ENCODE data around the gene CD226. TPM values are rescaled to one million over a fixed set of nuclear protein-coding genes. Genes with fewer than 3 reads are reported as not detected.
"Not testable (repeated sequence)": the region's sequence is repeated elsewhere in the genome, so short reads cannot be mapped to it uniquely, and the experiment has no call there.

The CD226 gene
- polyA plus RNA-seq (ENCODE audit: insufficient read length in 4 of 4): 1 to 10 TPM; 1.8 to 4.1 (median 3.4) TPM

DNA sequence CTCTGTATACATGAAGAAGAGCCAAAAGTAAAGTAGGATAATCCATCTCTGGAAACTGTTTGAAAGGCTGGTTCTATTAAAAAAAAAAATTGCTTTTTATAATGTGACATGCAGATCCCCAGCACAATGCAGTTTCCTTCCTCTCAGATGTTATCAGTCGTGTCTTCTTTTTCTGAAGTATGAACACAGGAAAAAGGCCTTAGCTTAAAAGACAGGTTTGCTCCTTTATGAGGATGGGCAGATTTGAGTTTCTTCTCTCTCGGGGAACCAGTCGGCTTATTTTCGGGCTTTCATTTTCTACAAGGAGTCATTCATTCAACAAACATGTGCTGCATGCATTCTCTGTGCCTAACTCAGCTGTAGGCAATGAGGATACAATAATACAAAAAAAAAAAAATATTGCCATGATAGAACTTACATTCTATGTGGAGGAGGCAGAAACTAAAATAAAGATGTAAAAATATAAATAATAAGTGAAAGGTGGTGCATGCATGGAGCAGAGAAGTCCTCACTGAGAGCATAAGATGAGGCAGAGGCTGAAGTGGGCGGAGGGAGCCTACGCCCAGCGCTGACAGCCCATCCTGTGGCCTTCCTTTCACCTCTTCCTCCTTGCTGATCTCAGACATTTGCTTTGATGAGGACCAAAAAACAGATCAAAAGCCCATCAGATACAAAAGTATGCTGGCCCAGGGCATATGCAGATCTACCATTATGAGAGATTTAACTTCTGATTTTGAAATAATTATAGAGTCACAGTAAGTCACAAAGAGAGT, at the start of gene CD226:
TSS of gene CD226 (minus strand) at position 513 of the 773 bp plus-strand sequence. CDS start at position 46, 467 bp downstream.
- no peak for DNase-seq (ENCODE audit: low read depth in 4 of 4, low spot score in 3 of 4)

GRCh38 chr18:69996951-69997798, 49.5 kb upstream of the CD226 start:
- no peak for DNase-seq (ENCODE audit: low read depth in 4 of 4, low spot score in 3 of 4)

DNA sequence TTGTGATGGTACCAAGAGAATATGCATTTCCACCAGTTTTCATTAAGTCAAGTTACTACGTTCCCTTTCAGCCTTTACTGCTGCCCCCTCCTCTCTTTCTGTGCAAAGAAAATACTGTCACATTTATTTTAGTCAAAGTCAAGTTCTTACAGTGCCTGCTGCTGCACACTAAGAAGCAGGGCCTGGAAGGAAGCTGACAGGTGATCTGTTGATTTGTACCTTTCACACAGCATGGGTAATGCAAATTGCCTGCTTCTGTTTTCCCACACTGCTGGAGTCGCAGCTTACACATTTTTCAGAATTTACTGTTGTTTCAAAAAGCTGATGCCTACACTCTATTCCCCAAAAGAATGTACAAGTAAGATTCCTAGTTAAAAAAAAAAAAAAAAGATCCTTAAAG, 48.7 kb upstream of the CD226 start:
- DNase-seq (ENCODE audit: low read depth in 4 of 4, low spot score in 3 of 4): no peak

- no peak for DNase-seq (ENCODE audit: low read depth in 4 of 4, low spot score in 3 of 4)
These were observed 48.1 kb upstream of the CD226 start for GRCh38 chr18:69995774-69996173.

- DNase-seq (ENCODE audit: low read depth in 4 of 4, low spot score in 3 of 4): no peak
These were observed 45.1 kb upstream of the CD226 start for GRCh38 chr18:69992776-69993175.

- no peak for DNase-seq (ENCODE audit: low read depth in 4 of 4, low spot score in 3 of 4)
These were observed 40.2 kb upstream of the CD226 start for GRCh38 chr18:69987870-69988269.

DNA sequence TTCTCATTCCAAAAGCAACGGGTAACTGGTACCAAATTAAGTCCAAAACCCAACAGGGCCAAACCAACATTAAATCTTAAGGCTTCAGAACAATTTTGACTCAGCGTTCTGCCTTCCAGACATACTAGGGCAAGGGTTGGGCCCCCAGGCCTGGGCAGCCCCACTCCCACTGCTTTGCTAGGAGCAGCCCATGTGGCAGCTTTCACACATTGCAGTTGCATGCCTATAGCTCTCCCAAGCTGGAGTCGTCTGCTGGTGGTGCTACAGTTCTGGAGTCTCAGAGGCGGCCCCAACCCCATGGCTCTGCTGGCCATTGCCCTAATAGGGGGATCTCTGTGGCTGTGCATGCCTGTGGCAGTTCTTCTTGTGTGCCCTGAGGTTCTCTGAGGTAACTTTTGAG, 37.6 kb upstream of the CD226 start:
- no peak for DNase-seq (ENCODE audit: low read depth in 4 of 4, low spot score in 3 of 4)

GRCh38 chr18:69982417-69982816, 34.7 kb upstream of the CD226 start:
- DNase-seq (ENCODE audit: low read depth in 4 of 4, low spot score in 3 of 4): no peak

DNA sequence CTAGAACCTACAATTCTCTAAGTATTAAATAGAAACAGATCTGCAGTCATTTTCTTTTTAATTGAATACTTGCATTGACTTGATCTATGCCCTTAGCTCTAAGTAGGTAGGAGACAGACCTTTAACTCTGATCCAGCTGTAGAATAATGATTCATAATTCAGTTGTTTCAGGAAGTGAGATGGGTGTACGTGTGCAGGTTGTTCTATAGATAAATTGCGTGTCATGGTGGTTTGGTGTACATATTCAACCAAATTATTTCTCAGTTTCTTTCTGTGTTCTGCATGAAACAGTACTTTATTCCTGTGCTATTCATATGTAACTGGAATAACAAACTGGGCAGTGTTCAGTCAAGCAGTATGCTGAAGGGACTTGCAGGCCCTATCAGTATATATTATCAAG, 34.3 kb upstream of the CD226 start:
- no peak for DNase-seq (ENCODE audit: low read depth in 4 of 4, low spot score in 3 of 4)

DNA sequence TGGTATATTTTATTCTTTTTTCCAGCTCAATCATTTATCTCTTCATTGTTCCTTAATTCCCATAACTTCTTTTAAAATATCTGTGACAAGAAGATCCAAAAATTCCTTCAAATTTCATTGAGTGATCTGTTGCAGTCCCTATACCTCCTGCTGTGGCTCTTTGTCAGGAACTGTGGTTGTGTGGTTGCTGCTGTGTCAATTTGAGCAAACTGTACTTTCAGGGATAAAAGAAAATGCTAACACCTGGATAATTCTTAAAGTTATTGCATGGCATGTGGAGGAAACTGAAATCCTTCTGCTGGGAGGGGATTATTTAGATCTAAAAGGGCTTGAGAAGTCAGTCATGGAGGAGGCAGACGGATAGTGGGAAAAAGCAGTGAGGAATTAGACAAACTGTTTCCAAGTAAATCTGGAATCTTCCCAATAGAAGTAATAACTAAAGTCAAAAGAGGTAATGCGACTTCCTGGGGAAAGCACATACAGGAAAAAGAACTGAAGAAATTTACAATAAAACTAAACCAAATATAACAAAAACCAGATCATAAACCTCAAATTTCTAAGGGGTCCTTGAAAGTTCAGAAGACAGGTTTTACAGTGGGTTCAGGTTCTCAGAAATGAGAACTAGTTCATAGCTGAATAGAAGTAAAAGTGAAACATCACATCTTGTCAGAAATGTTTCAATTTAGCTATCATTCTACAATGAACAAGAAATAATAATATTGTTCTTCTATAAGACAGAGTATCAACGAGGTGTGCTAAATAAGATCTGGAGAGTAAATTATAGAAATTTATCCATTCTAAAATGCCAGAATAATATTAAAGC, 33.5 kb upstream of the CD226 start:
- DNase-seq (ENCODE audit: low read depth in 4 of 4, low spot score in 3 of 4): no peak

DNA sequence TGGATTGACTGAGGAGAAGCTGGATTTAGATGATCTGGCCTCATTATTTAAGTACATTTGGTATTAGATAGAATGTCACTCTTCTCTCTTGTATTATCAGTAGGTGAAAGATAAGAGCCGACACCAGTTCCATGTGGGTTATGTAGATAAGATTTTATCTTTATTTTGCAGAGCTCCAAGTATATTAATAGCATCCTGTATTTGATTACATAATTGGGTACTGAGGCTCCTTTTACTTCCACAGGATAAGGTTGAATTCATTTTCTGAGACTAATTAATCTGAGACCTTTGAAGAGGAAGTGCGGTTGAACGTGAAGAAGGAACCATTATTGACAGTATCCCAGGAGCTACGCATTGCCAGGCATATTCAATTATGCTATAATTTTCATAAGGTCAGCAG, 32.8 kb upstream of the CD226 start:
- DNase-seq (ENCODE audit: low read depth in 4 of 4, low spot score in 3 of 4): no peak

GRCh38 chr18:69978732-69979715, 31.4 kb upstream of the CD226 start:
- DNase-seq (ENCODE audit: low read depth in 4 of 4, low spot score in 3 of 4): no peak

GRCh38 chr18:69975294-69975693, 27.6 kb upstream of the CD226 start:
- DNase-seq (ENCODE audit: low read depth in 4 of 4, low spot score in 3 of 4): not testable (repeated sequence)

- DNase-seq (ENCODE audit: low read depth in 4 of 4, low spot score in 3 of 4): no peak
These were observed 26.7 kb upstream of the CD226 start for GRCh38 chr18:69974365-69974764.

DNA sequence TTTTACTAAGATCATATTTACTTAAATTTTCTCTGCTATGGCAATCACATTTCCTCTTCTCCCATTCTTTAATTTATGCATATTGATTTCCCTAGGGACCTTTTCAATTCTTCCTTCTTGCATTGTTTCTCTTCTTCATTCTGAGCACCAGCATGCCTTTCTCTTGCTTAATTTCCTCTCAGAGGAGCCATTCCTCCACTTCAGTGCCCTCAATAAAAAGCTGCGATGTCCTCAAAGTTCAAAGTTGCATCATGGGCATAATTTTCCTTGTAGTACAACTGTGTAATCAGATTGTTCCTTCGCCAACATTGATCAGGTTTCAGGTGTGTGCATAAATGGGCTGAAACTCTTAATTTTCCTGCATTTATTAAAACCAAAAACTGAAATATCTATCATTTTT, 21.8 kb upstream of the CD226 start:
- DNase-seq (ENCODE audit: low read depth in 4 of 4, low spot score in 3 of 4): no peak

DNA sequence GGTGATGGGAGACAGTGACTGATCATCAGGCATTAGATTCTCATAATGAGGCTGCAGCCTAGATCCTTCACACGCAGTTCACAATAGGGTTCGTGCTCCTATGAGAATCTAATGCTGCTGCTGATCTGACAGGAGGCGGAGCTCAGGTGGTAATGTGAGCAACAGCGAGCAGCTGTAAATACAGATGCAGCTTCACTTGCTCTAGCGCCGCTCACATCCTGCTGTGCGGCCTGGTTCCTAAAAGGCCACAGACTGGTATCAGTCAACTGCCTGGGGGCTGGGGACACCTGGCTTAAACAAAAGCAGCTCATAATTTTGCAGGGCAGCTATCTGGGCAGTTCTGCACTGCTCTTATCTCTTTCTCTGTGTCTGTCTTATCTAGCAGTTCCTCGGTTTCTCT, 20.4 kb upstream of the CD226 start:
- no peak for DNase-seq (ENCODE audit: low read depth in 4 of 4, low spot score in 3 of 4)

DNA sequence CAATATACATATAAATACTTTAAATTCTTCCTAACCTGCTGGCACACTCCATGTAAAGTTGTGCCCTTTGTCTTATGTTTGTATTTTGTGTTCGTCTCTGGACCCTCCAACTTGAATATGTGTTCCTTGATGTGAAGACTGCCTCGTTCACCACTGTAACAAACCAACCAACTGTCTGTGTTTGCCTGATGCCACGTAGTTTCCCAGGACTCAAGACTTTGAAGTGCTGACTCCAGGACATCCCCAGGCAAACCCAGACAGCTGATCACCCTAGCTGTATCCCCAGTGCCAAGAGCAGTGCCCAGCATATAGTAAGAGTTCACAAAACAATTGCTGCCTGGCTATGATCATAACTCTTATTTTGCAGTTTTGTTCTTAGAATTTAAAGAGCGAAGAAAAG, 15.5 kb upstream of the CD226 start:
- no peak for DNase-seq (ENCODE audit: low read depth in 4 of 4, low spot score in 3 of 4)

- DNase-seq (ENCODE audit: low read depth in 4 of 4, low spot score in 3 of 4): no peak
These were observed 14.0 kb upstream of the CD226 start for GRCh38 chr18:69961718-69962117.

DNA sequence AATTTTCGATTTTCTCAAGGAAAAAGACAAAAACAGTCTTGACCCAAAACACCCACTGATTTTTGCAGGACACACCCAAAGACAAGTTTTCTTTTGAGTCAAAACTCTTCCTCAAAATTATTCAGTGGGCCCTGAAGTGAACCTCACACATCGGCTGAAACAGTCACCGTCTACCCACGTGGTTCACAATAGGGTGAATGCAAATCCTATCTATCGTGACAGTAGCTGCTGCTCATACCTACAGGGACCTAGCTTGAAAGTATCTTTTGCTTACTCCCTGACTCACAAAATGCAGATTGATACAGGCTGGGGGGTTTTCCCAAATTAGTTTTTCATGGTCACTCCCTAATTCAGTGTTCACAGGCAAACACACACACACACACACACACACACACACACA, 10.7 kb upstream of the CD226 start:
- DNase-seq (ENCODE audit: low read depth in 4 of 4, low spot score in 3 of 4): no peak

- no peak for DNase-seq (ENCODE audit: low read depth in 4 of 4, low spot score in 3 of 4)
These were observed 10.1 kb upstream of the CD226 start for GRCh38 chr18:69957747-69958146.

Measured in right renal pelvis (tissue), 4 donors.